Stimulated activated naive CD4-positive, alpha-beta T cell (primary cell): ENCODE data around the gene IRF2BPL.
"Not testable (repeated sequence)": the region's sequence is repeated elsewhere in the genome, so short reads cannot be mapped to it uniquely, and the experiment has no call there.

Experiments used
- DNase-seq, 6 experiments: peaks; one replicate each; lab custom pipeline; 2025; lab: John Stamatoyannopoulos, UW

Gene IRF2BPL

GRCh38 chr14:77033622-77034589, 5.4 kb upstream of the IRF2BPL start:
- DNase-seq, result peak in 5 of 6 experiments; percentile 55 to 83 (median 57)

GRCh38 chr14:77032844-77033621, 4.5 kb upstream of the IRF2BPL start:
- DNase-seq, result peak; percentile 57 to 72 (median 64)

GRCh38 chr14:77032491-77032843, 4.0 kb upstream of the IRF2BPL start:
- DNase-seq, result peak in 1 of 6 experiments; percentile 46

GRCh38 chr14:77031759-77032490, 3.4 kb upstream of the IRF2BPL start:
- peak in 2 of 6 experiments; percentile 26 to 46 for DNase-seq

- peak; percentile 60 to 88 (median 70) for DNase-seq
Observed at GRCh38 chr14:77027538-77028383, 747 bp downstream of the IRF2BPL start.

- DNase-seq, result peak in 5 of 6 experiments; percentile 51 to 75 (median 56)
Observed at GRCh38 chr14:77026930-77027537, 1.5 kb downstream of the IRF2BPL start.

GRCh38 chr14:77026166-77026929, 2.2 kb downstream of the IRF2BPL start:
- no peak for DNase-seq

GRCh38 chr14:77025744-77026165, 2.8 kb downstream of the IRF2BPL start:
- no peak for DNase-seq

- peak in 5 of 6 experiments; percentile 19 to 57 (median 45) for DNase-seq
Observed at GRCh38 chr14:77024171-77024691, 4.3 kb downstream of the IRF2BPL start.

- DNase-seq, result no peak
Observed at GRCh38 chr14:77023001-77023996, 5.2 kb downstream of the IRF2BPL start.

- DNase-seq, result no peak
Observed at GRCh38 chr14:77022236-77022852, 6.2 kb downstream of the IRF2BPL start.

GRCh38 chr14:77021424-77021823, 7.1 kb downstream of the IRF2BPL start:
- DNase-seq, result not testable (repeated sequence)

GRCh38 chr14:77018785-77019184, 9.7 kb downstream of the IRF2BPL start:
- DNase-seq, result no peak

GRCh38 chr14:77017666-77018065, 10.8 kb downstream of the IRF2BPL start:
- no peak for DNase-seq

- DNase-seq, result no peak
Observed at GRCh38 chr14:77014734-77015133, 13.8 kb downstream of the IRF2BPL start.

- DNase-seq, result peak in 1 of 6 experiments; percentile 2
Observed at GRCh38 chr14:77014004-77014604, 14.4 kb downstream of the IRF2BPL start.

GRCh38 chr14:77012193-77012765, 16.2 kb downstream of the IRF2BPL start:
- DNase-seq, result no peak
